CD4-positive, alpha-beta T cell (primary cell): ENCODE measurements around the gene OGDH. TPM values are rescaled to one million over a fixed set of nuclear protein-coding genes. Genes with fewer than 3 reads are reported as not detected.

Source experiments
- ATAC-seq: fragments of 200-7000 bp; cut with Tn5 transposase; one replicate; pipeline ENCODE4 v1.10.0; 2022; ENCODE audit warnings: mild to moderate bottlenecking; ENCODE audit not compliant: poor library complexity
- CTCF ChIA-PET: fragments of 350-600 bp; sonication (Branson Sonifier 250); formaldehyde crosslinking; loops from one replicate; lab custom pipeline; 2021; ENCODE audit warnings: antibody characterized with exemption, inconsistent platforms; lab: Charles Lee
- POLR2A ChIA-PET: fragments of 350-600 bp; sonication (Branson Sonifier 250); formaldehyde crosslinking; loops from one replicate; lab custom pipeline; 2021; ENCODE audit warnings: antibody characterized with exemption, inconsistent platforms; lab: Charles Lee
- DNase-seq, 14 experiments: peaks; one replicate each; pipeline ENCODE4 v3.0.0-alpha.2; 2013 to 2020; ENCODE audit warnings: mixed read lengths in 2 of 14
- H3K27ac ChIP-seq, 2 donors: one replicate each; pipeline versions ENCODE4 v1.5.1 to v1.7.0; 2013; ENCODE audit warnings: low read length in 2 of 2, low read depth in 1 of 2, mild to moderate bottlenecking in 1 of 2
- H3K27me3 ChIP-seq, 2 experiments: 1 replicate in 1 of 2; 2 replicates in 1 of 2; pipeline versions ENCODE4 v1.6.1 to v1.7.0; 2013; ENCODE audit warnings: low read length in 2 of 2, control low read depth in 1 of 2, mild to moderate bottlenecking in 1 of 2, moderate library complexity in 1 of 2; ENCODE audit not compliant: insufficient read depth in 2 of 2, control insufficient read depth in 1 of 2
- H3K36me3 ChIP-seq: one replicate; pipeline ENCODE4 v1.6.1; 2013; ENCODE audit warnings: low read length, control low read depth; ENCODE audit not compliant: insufficient read depth
- H3K4me1 ChIP-seq: one replicate; pipeline ENCODE4 v1.6.1; 2013; ENCODE audit warnings: low read length, control low read depth; ENCODE audit not compliant: insufficient read depth
- H3K4me3 ChIP-seq: one replicate; pipeline ENCODE4 v1.5.1; 2013; ENCODE audit warnings: mild to moderate bottlenecking, low read length, moderate library complexity
- H3K9me3 ChIP-seq, 2 experiments: 1 replicate in 1 of 2; 2 replicates in 1 of 2; pipeline versions ENCODE4 v1.6.1 to v1.7.0; 2013; ENCODE audit warnings: low read length in 2 of 2, mild to moderate bottlenecking in 2 of 2, control low read depth in 1 of 2, moderate library complexity in 1 of 2; ENCODE audit not compliant: control insufficient read depth in 1 of 2, insufficient read depth in 1 of 2
- H3K27ac Mint-ChIP-seq: one replicate; pipeline ENCODE4 v1.8.0; 2020; ENCODE audit warnings: mixed read lengths
- H3K27me3 Mint-ChIP-seq: one replicate; pipeline ENCODE4 v1.8.0; 2021; ENCODE audit warnings: mixed read lengths
- H3K36me3 Mint-ChIP-seq: one replicate; pipeline ENCODE4 v1.8.0; 2021; ENCODE audit warnings: low read depth, mixed read lengths
- H3K4me1 Mint-ChIP-seq: one replicate; pipeline ENCODE4 v1.8.0; 2021; ENCODE audit warnings: low read depth, mixed read lengths
- H3K4me3 Mint-ChIP-seq: one replicate; pipeline ENCODE4 v1.8.0; 2020; ENCODE audit warnings: mild to moderate bottlenecking, mixed read lengths
- H3K9me3 Mint-ChIP-seq: one replicate; pipeline ENCODE4 v1.8.0; 2020; ENCODE audit warnings: mixed read lengths
- CTCF ChIP-seq: fragments of 200-600 bp; IDR thresholded peaks from one replicate; pipeline ENCODE4 v1.8.0; 2022; ENCODE audit warnings: antibody characterized with exemption, mild to moderate bottlenecking
- intact Hi-C, 2 experiments: fragments of 100-400 bp; cut with DNase I in 1 of 2; cut with micrococcal nuclease in 1 of 2; formaldehyde crosslinking; loops; one replicate each; pipeline versions ENCODE4 v1.15.1 to v1.9.0; 2023 to 2025; cut with DNase I, micrococcal nuclease
- total RNA-seq, 174 experiments: library from RNA in 2 of 174; stranded (reverse) in 2 of 174; gene quantifications; one replicate each; pipeline ENCODE4 v1.2.3 and lab custom pipeline; 2021 to 2026

Gene OGDH
- total RNA-seq, 2 experiments from 2014 or later = 39.8 to 43.8 TPM

- CTCF ChIA-PET = no interaction called here
- no peaks in the 10 kb centered on the region for H3K9me3 ChIP-seq
- peaks cover 38% of the 10 kb centered on the region for H3K4me1 ChIP-seq
- Mint-ChIP-seq H3K9me3 (no peaks in the 10 kb centered on the region), H3K27ac (no peak overlapping the region), H3K4me1 (peaks cover 16% of the 10 kb centered on the region), H3K27me3 (no peaks in the 10 kb centered on the region), H3K36me3 (peaks cover 42% of the 10 kb centered on the region), H3K4me3 (no peak overlapping the region)
- POLR2A ChIA-PET = no interaction called here
- no peak for TF ChIP-seq CTCF
- DNase-seq (no peak), ATAC-seq (no peak)
- H3K4me3 ChIP-seq = no peak overlapping the region
- H3K27ac ChIP-seq = no peak overlapping the region
- no peaks in the 10 kb centered on the region for H3K27me3 ChIP-seq
- intact Hi-C loops = no loop called here
- H3K36me3 ChIP-seq = peaks cover 56% of the 10 kb centered on the region
Observed at GRCh38 chr7:44756904-44757303, 150.5 kb downstream of the OGDH start.

GRCh38 chr7:44757311-44757710 is 150.9 kb downstream of the OGDH start:
- H3K4me3 Mint-ChIP-seq = no peak overlapping the region
- no peak overlapping the region for H3K27ac ChIP-seq
- peaks cover 15% of the 10 kb centered on the region for H3K4me1 Mint-ChIP-seq
- no peaks in the 10 kb centered on the region for H3K9me3 ChIP-seq
- ChIA-PET POLR2A (no interaction called here), CTCF (no interaction called here)
- no peak for TF ChIP-seq CTCF
- H3K27me3 Mint-ChIP-seq = no peaks in the 10 kb centered on the region
- DNase-seq = no peak
- peaks cover 59% of the 10 kb centered on the region for H3K36me3 ChIP-seq
- H3K4me3 ChIP-seq = no peak overlapping the region
- no peaks in the 10 kb centered on the region for H3K27me3 ChIP-seq
- H3K27ac Mint-ChIP-seq = no peak overlapping the region
- peaks cover 36% of the 10 kb centered on the region for H3K4me1 ChIP-seq
- peaks cover 46% of the 10 kb centered on the region for H3K36me3 Mint-ChIP-seq
- H3K9me3 Mint-ChIP-seq = no peaks in the 10 kb centered on the region
- no peak for ATAC-seq
- intact Hi-C loops = no loop called here

- Histone ChIP-seq H3K27me3 (no peaks in the 10 kb centered on the region), H3K9me3 (no peaks in the 10 kb centered on the region), H3K4me3 (no peak overlapping the region), H3K4me1 (peaks cover 36% of the 10 kb centered on the region), H3K27ac (no peak overlapping the region), H3K36me3 (peaks cover 62% of the 10 kb centered on the region)
- Mint-ChIP-seq H3K4me3 (no peak overlapping the region), H3K36me3 (peaks cover 45% of the 10 kb centered on the region), H3K4me1 (peaks cover 10% of the 10 kb centered on the region), H3K9me3 (no peaks in the 10 kb centered on the region), H3K27me3 (no peaks in the 10 kb centered on the region), H3K27ac (no peak overlapping the region)
- intact Hi-C loops = no loop called here
- ChIA-PET POLR2A (interaction anchor here (0.7 kb wide), 1 partner anchor 8 kb away, joined by 3 read pairs; no protein-coding TSS in a partner anchor), CTCF (interaction anchor here (0.6 kb wide), 1 partner anchor 256 kb away, joined by 4 read pairs; no protein-coding TSS in a partner anchor)
- no peak for TF ChIP-seq CTCF
- ATAC-seq (no peak), DNase-seq (no peak)
Observed at GRCh38 chr7:44757739-44758138, 151.3 kb downstream of the OGDH start.

Other genes with a start within 250 kb of the OGDH start
- 10 to 100 TPM; 56.6 to 60.6 TPM for gene NUDCD3, start 116.0 kb upstream of the OGDH start, total RNA-seq
- under 1 TPM in 1 of 2 experiments, not detected in 1; 0.08 TPM for gene NPC1L1, start 65.3 kb upstream of the OGDH start, total RNA-seq
- gene DDX56, start 32.7 kb upstream of the OGDH start, total RNA-seq = 100 to 1,000 TPM; 126 to 127 TPM
- 100 to 1,000 TPM; 134 to 138 TPM for gene TMED4, start 24.4 kb upstream of the OGDH start, total RNA-seq
- gene ZMIZ2, start 142.2 kb downstream of the OGDH start, total RNA-seq = 10 to 100 TPM; 81.5 to 82.0 TPM
- gene PPIA, start 190.1 kb downstream of the OGDH start, total RNA-seq = 100 to 1,000 TPM; 410 to 423 TPM
- 100 to 1,000 TPM; 145 to 156 TPM for gene H2AZ2, start 241.5 kb downstream of the OGDH start, total RNA-seq